ENCODE measurements around the gene TDRD7.

The TDRD7 gene

DNA sequence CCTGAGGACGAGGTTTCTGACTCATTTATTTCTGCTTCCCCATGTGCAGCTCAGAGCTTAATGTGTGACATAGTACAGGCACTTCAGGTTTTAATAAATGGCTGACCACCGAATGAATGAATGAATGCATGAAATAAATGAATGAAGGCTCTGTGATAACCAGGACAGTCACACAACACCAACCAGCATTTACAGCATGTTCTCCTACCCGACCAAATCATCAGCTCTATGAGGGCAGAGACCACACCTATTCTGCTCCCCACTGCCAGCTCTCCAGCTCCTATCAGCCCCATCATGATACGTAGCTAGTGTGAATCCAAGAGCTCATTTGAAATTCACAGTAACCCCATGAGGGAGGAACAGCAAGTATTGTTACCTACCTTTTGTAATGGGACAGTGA, 94.4 kb downstream of the TDRD7 start:
- TF ChIP-seq ZNF274 (IDR thresholded peaks at IDR 0.05; ENCODE audit: low read depth, low read length): no peak
- H3K4me3 ChIP-seq (ENCODE audit: low read length): no peak overlapping the region

DNA sequence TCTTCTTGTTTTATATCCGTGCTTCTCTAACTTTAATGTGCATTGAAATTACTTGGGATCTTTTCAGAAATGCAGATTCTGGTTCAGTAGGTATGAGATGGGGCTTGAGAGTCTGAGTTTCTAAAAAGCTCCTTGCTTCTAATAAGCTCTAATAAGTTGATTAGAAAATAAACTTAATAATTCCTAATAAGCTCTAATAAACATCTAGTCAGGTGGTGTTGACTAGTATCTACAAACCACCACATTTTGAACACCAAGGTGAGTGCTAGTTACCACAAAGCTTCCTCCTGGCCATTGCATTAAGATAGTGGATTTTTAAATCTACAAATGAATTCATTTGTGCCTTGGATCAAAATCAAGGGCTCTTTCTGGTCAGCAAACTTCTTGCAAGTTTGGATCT, 94.9 kb downstream of the TDRD7 start:
- H3K4me3 ChIP-seq (ENCODE audit: low read length): no peak overlapping the region
- TF ChIP-seq ZNF274 (IDR thresholded peaks at IDR 0.05; ENCODE audit: low read depth, low read length): no peak

DNA sequence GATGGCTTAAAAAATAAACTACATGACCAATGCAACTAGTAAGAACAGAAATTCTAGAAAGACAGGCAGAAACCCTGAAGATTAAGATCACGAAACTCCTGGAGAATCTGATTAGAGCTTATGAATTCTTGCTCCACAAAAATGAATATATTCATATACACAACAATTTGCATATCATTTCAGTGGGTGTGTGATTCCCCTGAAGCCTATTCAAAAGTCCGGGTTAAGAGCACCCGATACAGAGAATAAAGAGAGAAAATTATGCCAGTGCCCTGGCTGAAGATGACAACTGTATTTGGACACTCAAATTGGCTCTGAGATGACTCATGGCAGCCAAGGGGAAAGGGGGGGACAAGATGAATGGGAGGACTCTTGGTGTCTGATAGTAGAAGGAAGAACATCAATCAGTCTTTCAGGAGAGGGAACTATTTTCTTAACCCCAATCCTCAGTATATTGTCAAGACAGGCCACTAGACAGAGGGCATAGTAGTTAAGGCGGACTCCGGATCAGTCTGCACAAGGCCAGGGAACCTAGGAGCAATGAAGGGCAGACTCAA, 95.6 kb downstream of the TDRD7 start:
- TF ChIP-seq ZNF274 (IDR thresholded peaks at IDR 0.05; ENCODE audit: low read depth, low read length): no peak
- H3K4me3 ChIP-seq (ENCODE audit: low read length): no peak overlapping the region

DNA sequence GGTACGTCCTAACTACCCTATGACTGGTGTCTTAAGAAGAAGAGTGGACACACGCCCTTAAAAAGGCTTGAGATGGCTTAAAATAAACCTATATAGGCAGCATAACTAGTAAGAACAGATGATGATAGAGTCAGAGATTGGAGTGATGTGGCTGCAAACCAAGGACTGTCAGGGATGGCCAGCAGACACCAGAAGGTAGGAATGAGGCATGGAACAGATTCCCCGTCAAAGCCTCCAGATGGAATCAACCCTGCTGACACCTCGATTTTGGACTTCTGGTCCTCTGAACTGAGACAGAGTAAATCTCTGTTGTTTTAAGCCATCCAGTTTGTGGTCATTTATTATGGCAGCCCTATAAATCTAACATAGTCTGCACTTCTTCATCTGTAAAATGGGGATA, 97.0 kb downstream of the TDRD7 start:
- no peak for TF ChIP-seq ZNF274 (IDR thresholded peaks at IDR 0.05; ENCODE audit: low read depth, low read length)
- H3K4me3 ChIP-seq (ENCODE audit: low read length): no peak overlapping the region

DNA sequence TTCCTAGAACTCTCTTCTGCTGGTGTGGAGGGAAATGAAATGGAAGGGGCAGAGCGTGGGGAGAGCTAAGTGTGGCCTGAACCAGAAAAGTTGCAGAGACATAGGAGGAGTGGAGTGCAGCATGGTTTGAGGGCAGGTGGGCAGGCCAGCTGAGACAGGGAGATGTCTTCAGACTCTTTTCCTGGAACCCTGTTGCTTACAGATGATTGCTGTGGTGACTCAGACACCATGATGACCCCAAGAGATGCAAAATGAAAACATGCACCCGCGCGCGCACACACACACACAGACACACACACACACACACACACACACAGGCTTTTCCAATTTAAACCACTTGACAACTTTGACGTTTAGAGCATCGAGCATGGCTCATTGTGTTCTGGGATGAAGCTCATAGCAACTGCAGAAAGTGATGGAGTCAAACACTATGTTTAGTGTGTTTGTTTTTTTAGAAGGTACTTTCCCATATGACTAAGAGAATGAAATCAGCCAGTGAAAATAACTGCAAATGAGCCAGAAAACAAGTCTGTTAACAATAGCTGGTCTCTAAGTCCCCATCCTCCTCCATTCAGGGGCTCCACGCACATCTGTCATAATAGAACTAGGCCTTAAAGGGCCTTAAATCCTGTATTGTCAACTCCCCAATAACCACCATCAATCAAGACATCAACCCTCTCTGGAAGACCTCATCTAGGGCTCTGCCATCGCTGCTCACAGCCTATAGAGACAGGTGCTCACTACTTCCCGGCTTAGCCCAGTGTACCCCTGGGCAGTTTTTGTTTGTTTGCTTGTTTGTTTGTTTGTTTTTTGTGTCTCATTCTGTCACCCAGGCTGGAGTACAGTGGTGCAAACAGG, 99.1 kb downstream of the TDRD7 start:
- H3K4me3 ChIP-seq (ENCODE audit: low read length): no peak overlapping the region
- no peak for TF ChIP-seq ZNF274 (IDR thresholded peaks at IDR 0.05; ENCODE audit: low read depth, low read length)

DNA sequence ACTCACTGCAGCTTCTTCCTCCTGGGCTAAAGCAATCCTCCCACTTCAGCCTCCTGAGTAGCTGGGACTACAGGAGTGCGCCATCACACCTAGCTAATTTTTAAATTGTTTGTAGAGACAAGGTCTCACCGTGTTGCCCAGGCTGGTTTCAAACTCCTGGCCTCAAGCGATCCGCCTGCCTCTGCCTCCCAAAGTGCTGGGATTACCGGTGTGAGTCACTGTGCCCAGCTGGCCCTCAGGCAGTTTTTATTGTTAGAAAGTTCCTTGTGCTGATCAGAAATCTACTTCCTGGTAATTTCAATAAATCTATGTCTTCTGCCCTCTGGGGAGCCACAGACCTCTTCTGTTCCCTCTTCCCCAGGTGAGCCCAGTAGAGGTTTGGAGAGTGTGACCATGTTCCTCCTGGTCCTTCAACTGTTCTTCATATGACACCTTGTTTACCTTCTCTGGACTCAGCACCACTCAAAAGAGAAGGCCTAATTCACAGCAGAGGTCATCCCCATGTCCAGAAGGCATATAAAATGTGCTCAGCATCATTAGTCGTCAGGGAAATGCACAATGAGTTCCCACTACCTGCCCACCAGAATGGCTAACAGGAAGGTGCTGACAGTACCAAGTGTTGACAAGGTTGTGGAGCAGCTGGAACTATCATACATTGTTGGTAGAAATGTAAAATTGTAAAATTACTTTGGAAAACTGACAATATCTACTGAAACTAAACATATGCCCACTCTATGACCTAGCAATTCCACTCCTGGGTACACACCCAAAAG, 99.9 kb downstream of the TDRD7 start:
- no peak for TF ChIP-seq ZNF274 (IDR thresholded peaks at IDR 0.05; ENCODE audit: low read depth, low read length)

DNA sequence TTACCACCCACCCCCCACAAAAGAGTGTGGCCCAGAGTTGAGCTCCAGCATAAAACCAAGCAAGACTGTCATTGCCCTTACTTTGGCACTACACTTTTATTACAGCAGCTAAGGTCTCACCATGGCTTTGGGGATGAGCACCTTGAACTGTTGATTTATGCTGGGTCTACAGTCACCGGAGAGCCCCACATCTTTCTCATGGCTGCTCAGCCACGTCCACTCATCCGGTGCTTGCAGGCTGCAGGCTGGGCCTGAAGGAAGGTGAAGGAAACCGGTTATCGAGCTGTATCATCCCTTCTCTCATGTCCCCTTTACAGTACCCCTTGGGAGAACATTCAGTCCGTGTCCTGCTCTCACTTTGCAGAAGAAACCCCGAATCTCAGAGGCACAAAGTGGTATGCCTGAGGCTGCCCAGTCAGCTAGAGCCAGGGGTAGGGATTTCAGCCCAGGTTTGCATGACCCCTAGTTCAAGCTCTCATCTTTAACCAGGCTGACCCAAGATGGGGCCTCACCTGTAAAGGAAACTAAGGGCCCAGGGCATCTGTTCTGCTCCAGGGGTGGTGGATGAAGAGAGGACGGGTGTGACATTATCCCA, 101.2 kb downstream of the TDRD7 start:
- H3K4me3 ChIP-seq (ENCODE audit: low read length): no peak overlapping the region
- TF ChIP-seq ZNF274 (IDR thresholded peaks at IDR 0.05; ENCODE audit: low read depth, low read length): no peak

More for the DNA sequence above, 99.9 kb downstream of the TDRD7 start:
- H3K4me3 ChIP-seq (ENCODE audit: low read length): no peak overlapping the region

DNA sequence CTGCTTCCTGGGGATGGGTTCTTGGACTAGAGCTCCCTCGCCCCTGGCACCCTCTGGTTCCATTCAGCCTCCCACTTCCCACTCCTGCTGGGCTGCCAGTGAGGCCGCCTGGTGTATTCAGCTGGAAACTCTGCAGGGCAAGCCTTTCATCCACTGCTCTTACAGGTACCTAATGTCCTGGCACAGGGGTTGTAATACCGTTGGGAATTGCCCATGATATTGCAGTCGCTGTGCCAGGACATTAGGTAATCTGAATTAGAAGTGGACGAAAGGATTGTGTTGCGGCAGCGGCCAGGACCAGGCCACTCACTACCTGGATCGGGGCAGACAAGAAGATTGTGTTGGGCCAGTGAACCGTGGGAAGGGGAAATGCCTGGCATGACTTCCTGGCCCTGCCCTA, 102.6 kb downstream of the TDRD7 start:
- no peak overlapping the region for H3K4me3 ChIP-seq (ENCODE audit: low read length)
- no peak for TF ChIP-seq ZNF274 (IDR thresholded peaks at IDR 0.05; ENCODE audit: low read depth, low read length)

DNA sequence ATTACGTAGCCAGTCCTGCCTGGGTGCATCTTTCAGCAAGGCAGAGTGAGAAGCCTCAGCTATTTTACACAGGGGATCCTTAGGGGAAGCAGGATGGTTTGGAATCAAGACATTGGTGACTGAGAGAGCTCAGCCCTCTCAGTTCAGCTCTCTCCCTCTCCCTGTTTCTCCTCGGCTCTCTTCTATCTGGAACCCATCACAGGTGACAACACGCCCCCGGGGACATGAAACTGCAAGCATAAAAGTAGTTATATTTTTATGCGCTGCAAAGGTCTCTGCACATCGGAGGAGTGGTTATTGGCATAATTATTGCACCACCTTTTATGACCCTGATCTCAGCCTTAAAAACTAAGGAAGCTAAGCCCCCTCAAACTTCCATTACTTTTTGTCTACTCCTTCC, 103.8 kb downstream of the TDRD7 start:
- H3K4me3 ChIP-seq (ENCODE audit: low read length): no peak overlapping the region
- no peak for TF ChIP-seq ZNF274 (IDR thresholded peaks at IDR 0.05; ENCODE audit: low read depth, low read length)

DNA sequence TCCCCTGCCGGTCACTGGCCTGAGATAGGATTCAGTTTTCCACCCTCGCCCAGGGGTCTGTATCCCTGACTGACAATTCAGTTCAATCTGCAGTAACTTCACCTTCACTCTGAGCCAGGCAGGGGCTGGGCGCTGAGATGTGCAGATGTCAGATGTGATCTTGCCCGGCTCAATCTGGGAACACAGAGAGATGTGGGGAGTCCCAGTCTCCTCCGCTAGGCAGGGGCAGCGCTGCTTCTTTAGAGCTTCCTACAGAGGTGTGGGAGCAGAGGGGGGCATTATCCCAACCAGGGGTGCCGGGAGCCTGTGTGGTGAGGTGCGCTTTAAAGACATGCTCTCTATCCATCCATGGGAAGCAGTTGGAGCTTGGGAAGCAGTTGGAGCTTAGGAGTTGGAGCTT, 104.2 kb downstream of the TDRD7 start:
- TF ChIP-seq ZNF274 (IDR thresholded peaks at IDR 0.05; ENCODE audit: low read depth, low read length): no peak
- no peak overlapping the region for H3K4me3 ChIP-seq (ENCODE audit: low read length)

DNA sequence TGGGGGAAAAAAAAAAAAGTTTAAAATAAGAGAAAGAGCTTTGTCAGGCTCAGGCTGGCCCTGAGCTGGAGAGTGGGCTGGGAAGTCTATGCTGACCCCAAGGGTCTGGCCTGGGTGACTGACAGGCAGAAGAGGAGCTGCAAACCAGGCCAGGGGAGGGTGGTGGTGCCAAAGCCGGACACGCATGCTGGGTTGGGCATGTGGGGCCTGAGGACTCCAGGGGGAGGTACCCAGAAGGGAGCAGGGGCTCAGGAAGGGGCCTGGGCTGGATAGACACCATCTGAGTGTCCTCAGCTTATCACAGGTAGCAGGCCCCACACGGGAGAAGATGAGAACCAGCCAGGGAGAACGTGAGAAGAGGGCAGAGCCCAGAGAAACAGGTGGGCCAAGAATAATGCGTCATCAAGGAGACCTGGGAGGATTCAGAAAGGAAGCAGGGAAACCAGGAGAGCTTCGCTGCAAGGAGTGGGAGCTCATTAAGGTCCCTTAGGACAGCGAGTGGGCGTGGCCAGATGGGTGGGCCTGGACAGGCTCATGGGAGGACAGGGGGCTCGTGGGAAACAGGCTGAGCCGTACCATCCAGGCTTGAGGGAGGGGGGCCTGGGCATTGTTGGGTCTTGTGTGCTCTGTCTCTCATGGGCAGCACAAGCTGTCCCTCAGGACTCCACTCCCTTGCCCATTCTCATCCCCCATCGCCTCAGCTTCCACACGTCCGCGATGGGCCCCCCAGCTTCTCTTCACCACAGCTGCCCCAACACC, 105.6 kb downstream of the TDRD7 start:
- no peak overlapping the region for H3K4me3 ChIP-seq (ENCODE audit: low read length)
- TF ChIP-seq ZNF274 (IDR thresholded peaks at IDR 0.05; ENCODE audit: low read depth, low read length): no peak

DNA sequence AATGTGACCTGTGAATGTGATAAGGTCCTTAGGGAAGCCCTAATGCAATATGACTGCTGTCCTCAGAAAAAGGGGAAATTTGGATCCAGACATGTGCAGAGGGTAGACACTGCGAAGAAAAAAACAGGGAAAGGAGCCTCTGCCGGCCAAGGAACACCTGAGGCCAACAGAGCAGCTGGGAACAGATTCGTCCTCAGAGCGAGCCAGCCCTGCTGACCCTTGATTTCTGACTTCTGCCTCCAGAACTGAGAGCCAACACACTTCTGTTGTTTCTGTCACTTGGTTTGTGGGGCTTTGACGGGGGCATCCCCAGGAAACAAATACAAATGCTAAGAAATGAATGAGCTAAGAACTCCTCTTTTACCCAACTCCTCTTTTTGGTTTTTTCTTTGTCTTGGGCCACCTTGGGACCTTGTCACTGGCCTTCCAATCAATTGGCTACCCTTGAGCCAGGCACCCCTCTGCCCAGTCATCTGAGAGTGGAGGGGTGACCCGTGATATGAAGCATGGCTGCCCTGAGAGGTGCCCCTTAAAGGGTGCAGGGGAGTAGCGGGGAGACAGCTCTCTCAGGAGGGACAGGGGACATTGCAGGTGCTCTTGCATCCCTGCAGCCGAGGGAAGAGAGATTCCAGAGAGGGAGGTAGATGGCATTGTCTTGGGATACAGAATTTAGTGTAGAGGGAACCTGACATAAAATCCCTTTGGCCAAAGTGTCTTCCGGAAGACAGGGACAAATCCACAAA, 106.4 kb downstream of the TDRD7 start:
- no peak for TF ChIP-seq ZNF274 (IDR thresholded peaks at IDR 0.05; ENCODE audit: low read depth, low read length)
- H3K4me3 ChIP-seq (ENCODE audit: low read length): no peak overlapping the region

DNA sequence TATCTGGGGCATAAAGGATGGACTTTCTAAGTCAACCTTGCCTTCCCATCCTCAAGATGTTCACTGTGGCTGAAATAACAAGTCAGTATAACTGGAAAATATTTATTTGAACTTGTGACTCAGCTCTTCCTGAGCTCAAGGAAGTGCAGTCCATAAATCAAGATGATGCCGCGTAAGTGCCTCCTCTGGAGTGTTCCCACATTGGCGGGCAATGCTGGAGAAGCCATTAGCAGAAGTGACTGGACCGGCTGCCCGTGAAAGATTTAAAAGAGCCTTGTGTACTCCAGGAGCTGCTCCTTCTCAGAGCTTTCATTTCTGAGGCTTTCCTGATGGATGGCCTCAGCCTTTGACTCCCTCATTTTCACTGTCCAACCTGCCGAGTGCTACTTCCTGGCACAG, 107.0 kb downstream of the TDRD7 start:
- no peak for TF ChIP-seq ZNF274 (IDR thresholded peaks at IDR 0.05; ENCODE audit: low read depth, low read length)
- no peak overlapping the region for H3K4me3 ChIP-seq (ENCODE audit: low read length)
